ENCODE results near the gene IGFBP4. TPM values are rescaled to one million over a fixed set of nuclear protein-coding genes. Genes with fewer than 3 reads are reported as not detected.

The IGFBP4 gene
- total RNA-seq, 1 donor from 2014 or later, result 700 TPM

GRCh38 chr17:40480501-40481003 lies 37.3 kb downstream of the IGFBP4 start:
- Histone ChIP-seq H3K4me1 (peaks cover 67% of the 10 kb centered on the region), H3K36me3 (peaks cover 0 to 5% of the 10 kb centered on the region in 2 donors), H3K27me3 (no peaks in the 10 kb centered on the region), H3K9me3 (no peaks in the 10 kb centered on the region), H3K4me3 (no peak overlapping the region), H3K27ac (peak overlapping the region; percentile 51)
- DNase-seq (ENCODE audit: extremely low spot score in 2 of 2), result no peak
- TF ChIP-seq POLR2A (IDR thresholded peaks at IDR 0.05), result no peak
- peak in 1 of 2 donors; percentile 47 for TF ChIP-seq POLR2AphosphoS5 (IDR thresholded peaks at IDR 0.05; ENCODE audit: insufficient read depth in 1 of 2, low read depth in 1 of 2)
- intact Hi-C loops (cut with DNase I), result no loop called here

GRCh38 chr17:40481106-40481505 lies 37.9 kb downstream of the IGFBP4 start:
- Histone ChIP-seq H3K4me3 (no peak overlapping the region), H3K36me3 (peaks cover 0 to 5% of the 10 kb centered on the region in 2 donors), H3K27me3 (no peaks in the 10 kb centered on the region), H3K4me1 (peaks cover 64% of the 10 kb centered on the region), H3K27ac (peak overlapping the region; percentile 51), H3K9me3 (no peaks in the 10 kb centered on the region)
- intact Hi-C loops (cut with DNase I), result no loop called here
- TF ChIP-seq POLR2A (IDR thresholded peaks at IDR 0.05) (no peak), CTCF (IDR thresholded peaks at IDR 0.05) (no peak), POLR2AphosphoS5 (IDR thresholded peaks at IDR 0.05; ENCODE audit: insufficient read depth in 1 of 2, low read depth in 1 of 2) (no peak)
- no peak for DNase-seq (ENCODE audit: extremely low spot score in 2 of 2)

- intact Hi-C loops (cut with DNase I), result no loop called here
- no peak for DNase-seq (ENCODE audit: extremely low spot score in 2 of 2)
- no peak overlapping the region for H3K27ac ChIP-seq
- no peaks in the 10 kb centered on the region for H3K36me3 ChIP-seq
- H3K4me1 ChIP-seq, result peaks cover 70% of the 10 kb centered on the region
- H3K9me3 ChIP-seq, result no peaks in the 10 kb centered on the region
- TF ChIP-seq POLR2A (IDR thresholded peaks at IDR 0.05), result no peak
- no peak for TF ChIP-seq CTCF (IDR thresholded peaks at IDR 0.05)
- no peak for TF ChIP-seq POLR2AphosphoS5 (IDR thresholded peaks at IDR 0.05; ENCODE audit: insufficient read depth in 1 of 2, low read depth in 1 of 2)
- no peak overlapping the region for H3K4me3 ChIP-seq
- H3K27me3 ChIP-seq, result no peaks in the 10 kb centered on the region
These were observed 39.5 kb downstream of the IGFBP4 start for GRCh38 chr17:40482722-40483121.

- H3K4me3 ChIP-seq, result no peak overlapping the region
- no peak for DNase-seq (ENCODE audit: extremely low spot score in 2 of 2)
- peaks cover 80% of the 10 kb centered on the region for H3K4me1 ChIP-seq
- no peak overlapping the region for H3K27ac ChIP-seq
- no peaks in the 10 kb centered on the region for H3K27me3 ChIP-seq
- H3K9me3 ChIP-seq, result no peaks in the 10 kb centered on the region
- no peaks in the 10 kb centered on the region for H3K36me3 ChIP-seq
- intact Hi-C loops (cut with DNase I), result no loop called here
- TF ChIP-seq POLR2A (IDR thresholded peaks at IDR 0.05), result no peak
- no peak for TF ChIP-seq POLR2AphosphoS5 (IDR thresholded peaks at IDR 0.05; ENCODE audit: insufficient read depth in 1 of 2, low read depth in 1 of 2)
These were observed 40.4 kb downstream of the IGFBP4 start for GRCh38 chr17:40483679-40484078.

GRCh38 chr17:40484285-40484972 lies 41.2 kb downstream of the IGFBP4 start:
- H3K9me3 ChIP-seq, result no peaks in the 10 kb centered on the region
- no peak overlapping the region for H3K4me3 ChIP-seq
- peaks cover 0 to 4% of the 10 kb centered on the region in 2 donors for H3K36me3 ChIP-seq
- peaks cover 87% of the 10 kb centered on the region for H3K4me1 ChIP-seq
- intact Hi-C loops (cut with DNase I), result no loop called here
- H3K27me3 ChIP-seq, result no peaks in the 10 kb centered on the region
- TF ChIP-seq POLR2A (IDR thresholded peaks at IDR 0.05) (no peak), POLR2AphosphoS5 (IDR thresholded peaks at IDR 0.05; ENCODE audit: insufficient read depth in 1 of 2, low read depth in 1 of 2) (peak in 1 of 2 donors; percentile 25)
- no peak for DNase-seq (ENCODE audit: extremely low spot score in 2 of 2)
- H3K27ac ChIP-seq, result peak overlapping the region; percentile 72

- Histone ChIP-seq H3K9me3 (no peaks in the 10 kb centered on the region), H3K36me3 (peaks cover 0 to 4% of the 10 kb centered on the region in 2 donors), H3K27me3 (no peaks in the 10 kb centered on the region), H3K27ac (peak overlapping the region; percentile 72), H3K4me1 (peaks cover 87% of the 10 kb centered on the region), H3K4me3 (no peak overlapping the region)
- no peak for DNase-seq (ENCODE audit: extremely low spot score in 2 of 2)
- intact Hi-C loops (cut with DNase I), result loop anchor here (5.0 kb wide), 1 partner anchor 52 kb away; no protein-coding TSS in a partner anchor
- TF ChIP-seq POLR2AphosphoS5 (IDR thresholded peaks at IDR 0.05; ENCODE audit: insufficient read depth in 1 of 2, low read depth in 1 of 2) (no peak), CTCF (IDR thresholded peaks at IDR 0.05) (no peak), POLR2A (IDR thresholded peaks at IDR 0.05) (no peak)
These were observed 41.8 kb downstream of the IGFBP4 start for GRCh38 chr17:40484973-40485530.

Data from vagina (tissue), 2 donors.